HUES6 (cell line): ENCODE data around the gene CCNT2.
A peak's percentile ranks its signal among the peaks of the same experiment; 100 is the strongest.

Source experiments
- H3K27ac ChIP-seq: 2 replicates; pipeline ENCODE4 v1.7.0; 2013; ENCODE audit warnings: low read depth, mild to moderate bottlenecking, low read length, inconsistent platforms
- H3K27me3 ChIP-seq: 2 replicates; pipeline ENCODE4 v1.6.1; 2013; ENCODE audit warnings: low read length; ENCODE audit not compliant: control insufficient read depth, insufficient read depth
- H3K36me3 ChIP-seq: 2 replicates; pipeline ENCODE4 v1.6.1; 2013; ENCODE audit warnings: low read length; ENCODE audit not compliant: control insufficient read depth, insufficient read depth
- H3K4me1 ChIP-seq: 2 replicates; pipeline ENCODE4 v1.6.1; 2013; ENCODE audit warnings: low read length; ENCODE audit not compliant: control insufficient read depth, insufficient read depth
- H3K4me3 ChIP-seq: 2 replicates; pipeline ENCODE4 v1.5.1; 2013; ENCODE audit warnings: low read depth, low read length
- H3K9ac ChIP-seq: one replicate; pipeline ENCODE4 v1.6.1; 2013; ENCODE audit warnings: mild to moderate bottlenecking, low read length
- H3K9me3 ChIP-seq: 2 replicates; pipeline ENCODE4 v1.6.1; 2013; ENCODE audit warnings: low read depth, low read length; ENCODE audit not compliant: control insufficient read depth, insufficient read depth

CCNT2 gene

DNA sequence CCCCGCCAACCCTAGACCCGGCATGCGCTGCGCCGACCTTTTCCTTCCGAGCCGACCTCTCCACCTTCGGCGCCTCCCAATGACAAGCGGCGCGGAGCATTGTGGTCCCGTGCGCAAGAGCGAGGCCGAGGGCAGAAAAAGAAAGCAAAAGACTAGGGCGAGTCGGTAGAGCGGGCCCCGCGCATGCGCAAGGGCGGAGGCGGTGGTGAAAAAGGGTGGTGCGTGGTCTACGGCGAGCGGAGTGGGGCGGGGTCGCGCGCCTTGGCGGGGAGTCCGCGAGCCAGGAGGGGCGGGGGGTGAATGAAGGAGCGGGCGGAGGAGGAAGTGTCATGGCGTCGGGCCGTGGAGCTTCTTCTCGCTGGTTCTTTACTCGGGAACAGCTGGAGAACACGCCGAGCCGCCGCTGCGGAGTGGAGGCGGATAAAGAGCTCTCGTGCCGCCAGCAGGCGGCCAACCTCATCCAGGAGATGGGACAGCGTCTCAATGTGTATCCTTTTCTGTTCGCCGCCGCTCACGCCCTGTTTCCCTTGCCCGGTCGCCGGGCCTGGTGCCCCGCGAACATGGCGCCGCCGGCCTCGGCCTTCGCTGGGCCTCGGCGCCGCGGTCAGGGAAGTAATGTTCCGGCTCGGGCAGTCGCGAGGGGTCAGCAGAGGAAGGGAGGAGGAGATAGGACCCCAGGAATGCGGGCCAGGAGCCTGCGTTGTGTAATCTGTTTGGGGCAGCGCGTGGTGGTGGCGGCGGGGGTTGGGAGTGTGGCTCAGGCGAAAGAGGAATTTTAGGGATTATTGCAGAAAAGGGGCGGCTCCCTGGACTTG is at the start of gene CCNT2:
Gene CCNT2 (plus strand): TSS at position 297 of the 815 bp plus-strand sequence. CDS start 33 bp downstream, at position 330.
- Histone ChIP-seq H3K9ac (peak within 1 kb of the TSS; percentile 100), H3K27me3 (no peaks in the 10 kb centered on the region), H3K36me3 (peaks cover 8% of the 10 kb centered on the region), H3K27ac (peak within 1 kb of the TSS; percentile 99), H3K4me3 (peak within 1 kb of the TSS; percentile 99), H3K9me3 (no peaks in the 10 kb centered on the region), H3K4me1 (peaks cover 5% of the 10 kb centered on the region; the same call in 1 of the 2 replicates)

DNA sequence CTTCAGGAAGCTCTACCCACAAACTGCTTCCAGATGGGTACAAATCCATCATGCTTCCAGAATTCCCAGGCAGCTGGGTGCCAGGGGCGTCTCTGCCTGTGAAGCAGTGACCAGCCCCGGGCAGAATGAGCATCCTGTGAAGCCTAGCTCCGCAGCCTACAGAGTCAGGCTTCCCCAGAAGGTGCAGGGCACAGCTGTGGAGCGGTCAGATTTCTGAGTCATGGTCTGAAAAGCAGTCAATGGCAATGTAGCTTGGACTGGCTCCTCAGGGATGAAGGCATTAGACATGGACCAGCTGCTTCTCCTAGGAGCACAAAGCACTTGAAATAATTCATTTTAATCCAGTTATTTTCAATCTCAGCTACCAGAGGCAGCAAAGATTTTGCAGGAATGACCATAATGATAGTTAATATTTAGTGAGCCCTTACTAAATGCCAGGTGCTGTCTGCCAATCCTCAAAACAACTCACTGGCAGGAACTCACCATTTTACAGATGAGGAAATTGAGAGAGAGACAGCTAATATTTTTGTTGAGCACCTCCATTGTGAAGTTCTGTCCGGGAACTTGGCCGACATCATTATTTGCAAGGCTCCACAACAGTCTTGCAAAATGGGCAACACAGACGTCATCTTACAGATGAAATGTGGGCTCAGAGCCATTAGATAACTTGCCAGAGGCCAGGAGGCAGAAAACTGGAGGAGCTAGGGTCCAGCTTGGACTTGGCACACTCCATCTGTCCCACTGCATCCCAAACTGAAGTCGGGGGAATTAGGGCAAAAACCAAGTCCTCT is 48.5 kb upstream of the CCNT2 start:
- no peaks in the 10 kb centered on the region for H3K27me3 ChIP-seq
- no peak overlapping the region for H3K4me3 ChIP-seq
- H3K9ac ChIP-seq: no peak overlapping the region
- no peaks in the 10 kb centered on the region for H3K9me3 ChIP-seq
- no peaks in the 10 kb centered on the region for H3K4me1 ChIP-seq
- H3K27ac ChIP-seq: no peak overlapping the region
- H3K36me3 ChIP-seq: no peaks in the 10 kb centered on the region

DNA sequence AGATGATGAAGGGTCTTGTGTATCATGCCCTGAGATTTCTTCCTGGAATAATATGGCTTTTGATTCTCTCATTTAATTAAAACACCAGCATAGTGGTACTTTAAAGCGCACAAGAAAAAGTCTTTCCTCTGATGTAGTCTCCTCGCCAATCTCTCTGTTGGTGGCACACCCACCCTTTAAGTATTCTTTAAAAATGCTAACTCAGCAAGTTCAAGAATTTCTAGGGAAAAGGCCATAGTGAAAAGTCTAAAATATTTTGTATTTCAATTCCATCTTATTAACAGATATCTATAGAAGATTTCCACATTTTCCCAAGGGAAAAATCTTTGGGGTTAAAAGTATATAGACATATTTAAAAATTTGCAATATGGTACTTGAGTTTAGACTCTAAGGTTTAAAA is 45.5 kb upstream of the CCNT2 start:
- Histone ChIP-seq H3K4me1 (no peaks in the 10 kb centered on the region), H3K27me3 (no peaks in the 10 kb centered on the region), H3K27ac (no peak overlapping the region), H3K36me3 (no peaks in the 10 kb centered on the region), H3K9ac (no peak overlapping the region), H3K9me3 (no peaks in the 10 kb centered on the region), H3K4me3 (no peak overlapping the region)

DNA sequence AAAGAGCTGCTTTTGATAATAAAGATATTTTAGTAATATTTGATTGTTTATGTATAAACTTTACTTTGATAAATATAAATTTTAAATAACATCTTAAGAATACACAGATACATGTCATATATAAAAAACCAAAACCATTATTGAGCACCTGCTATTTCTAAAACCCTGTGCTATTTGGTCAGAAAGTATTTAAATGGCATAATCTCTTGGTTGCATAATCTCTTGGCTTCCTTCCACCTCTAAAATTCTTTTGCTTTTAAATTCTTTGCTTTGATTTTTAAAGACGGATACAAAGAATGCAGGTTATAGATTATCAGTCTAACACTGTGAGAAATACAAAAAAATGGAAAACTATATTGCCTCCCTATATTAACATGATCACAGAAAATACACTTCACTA is 43.3 kb upstream of the CCNT2 start:
- H3K4me1 ChIP-seq: no peaks in the 10 kb centered on the region
- no peak overlapping the region for H3K4me3 ChIP-seq
- no peak overlapping the region for H3K9ac ChIP-seq
- no peaks in the 10 kb centered on the region for H3K36me3 ChIP-seq
- H3K27ac ChIP-seq: no peak overlapping the region
- H3K9me3 ChIP-seq: 0 out of 2 replicates have a peak, but pooled peaks cover 5% of the 10 kb centered on the region
- no peaks in the 10 kb centered on the region for H3K27me3 ChIP-seq

DNA sequence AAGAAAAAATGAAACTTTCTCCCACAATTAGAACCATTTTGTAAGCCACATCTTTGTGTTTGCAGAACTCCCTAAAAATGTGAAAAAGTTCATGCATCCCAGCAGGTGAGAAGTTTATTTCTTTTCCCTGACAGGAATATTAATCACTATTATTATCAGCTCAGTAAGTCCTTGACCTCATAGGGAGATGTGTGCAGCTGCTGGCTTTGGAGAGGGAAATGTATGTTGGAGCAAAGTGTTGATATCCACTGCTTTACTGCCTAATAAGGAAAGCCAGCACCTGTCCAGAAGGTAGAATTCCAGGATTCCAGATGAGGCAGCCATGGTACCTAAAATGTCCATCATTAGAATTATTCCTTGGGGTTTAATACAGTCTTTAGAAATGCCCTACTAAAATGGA is 35.8 kb upstream of the CCNT2 start:
- Histone ChIP-seq H3K27me3 (no peaks in the 10 kb centered on the region), H3K4me1 (no peaks in the 10 kb centered on the region), H3K9ac (no peak overlapping the region), H3K36me3 (no peaks in the 10 kb centered on the region), H3K4me3 (no peak overlapping the region), H3K27ac (no peak overlapping the region), H3K9me3 (0 out of 2 replicates have a peak, but pooled peaks cover 5% of the 10 kb centered on the region)

DNA sequence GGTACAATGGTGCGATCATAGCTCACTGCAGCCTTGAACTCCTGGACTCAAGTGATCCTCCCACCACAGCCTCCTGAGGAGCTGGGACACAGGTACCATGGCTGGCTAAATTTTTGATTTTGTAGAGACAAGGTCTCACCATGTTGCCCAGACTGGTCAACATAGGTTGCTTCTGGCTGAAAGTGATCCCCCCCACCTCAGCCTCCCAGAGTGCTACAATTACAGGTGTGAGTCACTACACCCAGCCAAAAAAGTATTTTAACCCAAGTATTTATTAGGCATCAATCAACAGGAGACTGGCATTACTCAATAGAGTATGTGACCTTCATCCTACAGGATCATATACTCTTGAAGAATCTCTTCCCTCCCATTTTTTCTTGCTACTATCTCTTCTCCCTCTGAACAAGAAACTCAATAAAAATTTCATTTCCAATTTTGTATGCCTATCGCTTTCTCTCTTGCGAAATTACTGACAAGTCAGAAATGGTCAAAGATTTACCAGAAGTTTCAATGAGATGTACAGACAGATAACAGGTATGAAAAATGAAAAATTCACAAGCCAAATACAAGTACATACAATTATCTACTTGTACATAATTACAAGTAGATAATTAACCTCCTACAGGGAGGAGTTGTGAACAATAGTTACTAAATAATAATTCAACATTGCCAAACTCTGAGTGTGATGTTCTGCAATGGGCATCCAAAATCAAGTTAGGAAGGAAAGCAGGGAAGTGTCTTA is 34.9 kb upstream of the CCNT2 start:
- H3K9ac ChIP-seq: no peak overlapping the region
- no peak overlapping the region for H3K27ac ChIP-seq
- no peaks in the 10 kb centered on the region for H3K4me1 ChIP-seq
- no peak overlapping the region for H3K4me3 ChIP-seq
- H3K27me3 ChIP-seq: no peaks in the 10 kb centered on the region
- H3K9me3 ChIP-seq: 0 out of 2 replicates have a peak, but pooled peaks cover 2% of the 10 kb centered on the region
- no peaks in the 10 kb centered on the region for H3K36me3 ChIP-seq

DNA sequence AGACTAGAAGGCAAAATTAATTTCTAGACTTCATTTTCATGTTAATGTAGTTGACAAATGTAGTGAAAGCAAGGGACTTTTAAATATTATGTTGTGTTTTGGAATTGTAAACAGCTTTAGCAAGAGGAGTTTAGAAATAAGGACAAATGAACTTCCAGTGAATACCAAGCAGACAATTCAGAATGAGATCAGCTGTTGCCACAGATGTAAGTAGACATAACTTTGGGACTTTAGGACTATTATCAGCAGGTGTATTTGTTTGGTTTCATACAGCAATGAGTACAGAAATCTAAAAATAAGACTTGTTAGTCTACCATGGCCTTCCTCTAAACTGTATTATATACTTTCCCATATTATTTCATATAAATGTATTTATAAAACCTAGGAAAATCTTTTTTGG is 34.2 kb upstream of the CCNT2 start:
- Histone ChIP-seq H3K9me3 (no peaks in the 10 kb centered on the region), H3K27ac (no peak overlapping the region), H3K36me3 (no peaks in the 10 kb centered on the region), H3K9ac (no peak overlapping the region), H3K27me3 (no peaks in the 10 kb centered on the region), H3K4me1 (no peaks in the 10 kb centered on the region), H3K4me3 (no peak overlapping the region)

DNA sequence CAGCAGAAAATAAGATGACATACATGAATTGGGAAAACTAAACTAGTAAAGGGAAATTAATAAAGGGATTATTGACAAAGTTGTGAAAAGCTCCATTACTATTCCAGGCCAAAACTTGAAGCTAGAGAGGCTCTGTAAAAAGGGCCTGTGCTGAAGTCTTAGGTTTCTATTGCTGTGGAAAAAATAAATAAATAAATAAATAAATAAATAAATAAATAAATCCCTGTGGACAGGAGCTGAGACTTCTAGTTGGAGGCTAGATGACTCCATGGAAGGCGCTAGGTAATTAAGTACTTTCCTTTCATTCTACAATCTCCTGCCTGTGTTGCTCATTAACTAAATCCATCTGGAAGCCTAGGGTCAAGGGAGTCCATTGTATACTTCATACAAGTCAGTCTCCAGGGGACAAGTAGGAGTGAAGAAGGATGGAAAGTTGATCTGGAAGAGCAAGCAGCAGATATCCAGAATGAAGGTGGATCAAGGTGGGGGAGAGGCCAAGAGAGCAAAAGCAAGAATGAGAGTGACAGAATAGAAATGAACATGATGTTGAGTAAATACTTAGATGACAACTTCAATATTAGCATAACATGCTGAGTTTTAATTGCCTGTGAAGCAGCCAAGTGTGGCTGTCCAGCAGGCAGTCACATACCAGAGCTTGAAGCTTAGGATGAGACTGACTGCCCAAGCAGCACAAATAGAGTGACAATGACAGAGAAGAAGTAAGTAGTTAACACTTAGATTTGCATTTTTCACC is 26.2 kb upstream of the CCNT2 start:
- H3K27ac ChIP-seq: no peak overlapping the region

DNA sequence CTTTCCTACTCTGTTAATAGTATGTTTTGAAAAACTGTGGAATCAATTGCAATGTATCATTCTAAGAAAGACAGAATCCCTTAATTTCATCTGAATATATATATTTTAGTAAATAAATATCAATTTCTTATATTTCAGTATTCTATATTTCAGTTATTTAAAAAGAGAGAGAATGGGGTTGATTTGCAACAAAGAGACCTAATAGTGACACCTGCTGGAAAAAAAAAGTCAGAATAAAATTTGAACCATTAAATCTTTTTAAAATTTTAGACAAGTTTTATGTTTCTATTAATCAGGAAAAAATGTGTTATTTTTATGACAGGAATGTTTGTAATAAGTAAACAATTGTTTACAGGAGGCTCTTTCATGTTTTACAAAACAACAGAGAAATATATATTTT is 20.7 kb upstream of the CCNT2 start:
- H3K9me3 ChIP-seq: no peaks in the 10 kb centered on the region
- H3K9ac ChIP-seq: no peak overlapping the region
- no peaks in the 10 kb centered on the region for H3K4me1 ChIP-seq
- no peak overlapping the region for H3K4me3 ChIP-seq
- H3K27me3 ChIP-seq: no peaks in the 10 kb centered on the region
- no peaks in the 10 kb centered on the region for H3K36me3 ChIP-seq
- no peak overlapping the region for H3K27ac ChIP-seq

More for the DNA sequence above, 26.2 kb upstream of the CCNT2 start:
- H3K9me3 ChIP-seq: no peaks in the 10 kb centered on the region
- H3K4me3 ChIP-seq: no peak overlapping the region
- no peak overlapping the region for H3K9ac ChIP-seq
- H3K36me3 ChIP-seq: no peaks in the 10 kb centered on the region
- H3K4me1 ChIP-seq: no peaks in the 10 kb centered on the region
- no peaks in the 10 kb centered on the region for H3K27me3 ChIP-seq

DNA sequence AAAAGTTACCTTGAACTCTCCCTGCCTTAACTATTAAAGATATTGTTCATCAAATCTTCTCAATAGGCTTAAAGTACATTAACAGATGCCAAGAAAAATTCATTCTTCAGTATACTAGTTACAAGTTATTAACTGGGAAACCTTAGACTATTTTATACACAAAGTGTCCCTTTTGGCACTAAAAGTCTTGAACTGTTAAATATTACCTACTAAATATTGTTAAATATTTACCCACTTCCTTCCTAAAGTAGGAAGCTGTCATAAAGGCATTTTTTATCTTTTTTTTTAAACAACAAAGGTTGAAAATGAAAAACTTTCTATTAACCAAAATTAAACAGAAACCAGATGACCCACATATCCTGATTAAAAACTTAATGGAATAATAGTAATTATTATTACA is 19.4 kb upstream of the CCNT2 start:
- Histone ChIP-seq H3K4me3 (no peak overlapping the region), H3K27ac (no peak overlapping the region), H3K27me3 (no peaks in the 10 kb centered on the region), H3K36me3 (no peaks in the 10 kb centered on the region), H3K9me3 (no peaks in the 10 kb centered on the region), H3K9ac (no peak overlapping the region), H3K4me1 (no peaks in the 10 kb centered on the region)
